Prostate gland (tissue), 2 donors: ENCODE data around the gene KCNJ2. TPM values are rescaled to one million over a fixed set of nuclear protein-coding genes. Genes with fewer than 3 reads are reported as not detected.

Experiments
- DNase-seq: peaks from one replicate; pipeline ENCODE4 v3.0.0-alpha.2; 2019; ENCODE audit warnings: low spot score
- H3K27ac ChIP-seq, 2 donors: fragments of 200-600 bp; sonication (generic); 2 replicates each; pipeline ENCODE4 v1.5.1; 2017 to 2019
- H3K27me3 ChIP-seq: fragments of 200-600 bp; sonication (generic); replicated peaks from 2 replicates; pipeline ENCODE4 v1.5.1; 2019; ENCODE audit not compliant: insufficient read depth
- H3K36me3 ChIP-seq, 2 donors: fragments of 200-600 bp; sonication (generic); 1 replicate in 1 of 2; 2 replicates in 1 of 2; pipeline versions ENCODE4 v1.5.1 to v1.8.1; 2017 to 2019
- H3K4me1 ChIP-seq: fragments of 200-600 bp; sonication (generic); replicated peaks from 2 replicates; pipeline ENCODE4 v1.5.1; 2019
- H3K4me3 ChIP-seq, 2 donors: fragments of 200-600 bp; sonication (generic); 2 replicates each; pipeline ENCODE4 v1.5.1; 2017 to 2019
- H3K9me3 ChIP-seq: fragments of 200-600 bp; sonication (generic); 2 replicates; pipeline ENCODE4 v1.5.1; 2017
- CTCF ChIP-seq, 4 experiments: fragments of 200-600 bp in 2 of 4; fragments of 450-650 bp in 2 of 4; sonication (generic) in 2 of 4; IDR thresholded peaks; 1 replicate in 3 of 4; 2 replicates in 1 of 4; pipeline ENCODE4 v1.5.1; 2016 to 2019; ENCODE audit warnings: antibody characterized with exemption in 4 of 4, mild to moderate bottlenecking in 2 of 4, moderate library complexity in 2 of 4
- POLR2A ChIP-seq: fragments of 450-650 bp; IDR thresholded peaks from one replicate; pipeline ENCODE4 v1.6.1; 2016; ENCODE audit warnings: antibody characterized with exemption, mild to moderate bottlenecking
- POLR2AphosphoS5 ChIP-seq: sonication (generic); formaldehyde crosslinking; IDR thresholded peaks from one replicate; pipeline ENCODE4 v1.6.1; 2017; ENCODE audit warnings: antibody characterized with exemption
- WGBS: methylation state at CpG from one replicate; pipeline ENCODE4 v1.1.5; 2018; 5-methylcytosine and 5-hydroxymethylcytosine counted together
- intact Hi-C: fragments of 100-400 bp; cut with DNase I; formaldehyde crosslinking; loops from one replicate; pipeline ENCODE4 v1.14.2; 2022
- total RNA-seq, 2 donors: library from RNA; depleted of rRNA; stranded (reverse); fragments of >200 nt; gene quantifications; one replicate each; pipeline ENCODE4 v1.1.0, GENCODE V29; 2016

KCNJ2 gene
- total RNA-seq, 2 donors from 2014 or later = 2.6 to 3.1 TPM

- WGBS = 72% methylated on average over 4 of the region's 4 CpGs
- no peaks in the 10 kb centered on the region for H3K36me3 ChIP-seq
- H3K4me3 ChIP-seq = no peak overlapping the region
- H3K4me1 ChIP-seq = no peaks in the 10 kb centered on the region
- TF ChIP-seq CTCF (IDR thresholded peaks at IDR 0.05) (no peak), POLR2AphosphoS5 (no peak), POLR2A (no peak)
- H3K9me3 ChIP-seq = no peaks in the 10 kb centered on the region
- no peaks in the 10 kb centered on the region for H3K27me3 ChIP-seq
- no peak for DNase-seq
- intact Hi-C loops = no loop called here
- no peak overlapping the region for H3K27ac ChIP-seq
These were observed 14.2 kb downstream of the KCNJ2 start for GRCh38 chr17:70183508-70183907.

- Histone ChIP-seq H3K36me3 (no peaks in the 10 kb centered on the region), H3K4me3 (no peak overlapping the region), H3K27ac (no peak overlapping the region), H3K9me3 (no peaks in the 10 kb centered on the region), H3K27me3 (no peaks in the 10 kb centered on the region), H3K4me1 (no peaks in the 10 kb centered on the region)
- TF ChIP-seq POLR2AphosphoS5 = no peak
- TF ChIP-seq CTCF (IDR thresholded peaks at IDR 0.05) = no peak
- TF ChIP-seq POLR2A = no peak
- intact Hi-C loops = no loop called here
- DNase-seq = no peak
These were observed 14.9 kb downstream of the KCNJ2 start for GRCh38 chr17:70184207-70184606.

- intact Hi-C loops = no loop called here
- no peak overlapping the region for H3K4me3 ChIP-seq
- 54% methylated on average over 4 of the region's 4 CpGs for WGBS
- no peaks in the 10 kb centered on the region for H3K27me3 ChIP-seq
- H3K4me1 ChIP-seq = no peaks in the 10 kb centered on the region
- TF ChIP-seq POLR2AphosphoS5 (no peak), CTCF (IDR thresholded peaks at IDR 0.05) (no peak), POLR2A (no peak)
- H3K27ac ChIP-seq = no peak overlapping the region
- H3K36me3 ChIP-seq = no peaks in the 10 kb centered on the region
- no peak for DNase-seq
- H3K9me3 ChIP-seq = no peaks in the 10 kb centered on the region
These were observed 15.4 kb downstream of the KCNJ2 start for GRCh38 chr17:70184770-70185169.

GRCh38 chr17:70185285-70185684 is 16.0 kb downstream of the KCNJ2 start:
- intact Hi-C loops = no loop called here
- DNase-seq = no peak
- H3K27ac ChIP-seq = no peak overlapping the region
- no peak overlapping the region for H3K4me3 ChIP-seq
- H3K4me1 ChIP-seq = no peaks in the 10 kb centered on the region
- TF ChIP-seq POLR2AphosphoS5 = no peak
- TF ChIP-seq CTCF (IDR thresholded peaks at IDR 0.05) = no peak
- no peak for TF ChIP-seq POLR2A
- no peaks in the 10 kb centered on the region for H3K27me3 ChIP-seq
- H3K36me3 ChIP-seq = no peaks in the 10 kb centered on the region
- WGBS = 45% methylated on average over 3 of the region's 3 CpGs
- no peaks in the 10 kb centered on the region for H3K9me3 ChIP-seq

- Histone ChIP-seq H3K4me1 (no peaks in the 10 kb centered on the region), H3K9me3 (no peaks in the 10 kb centered on the region), H3K36me3 (no peaks in the 10 kb centered on the region), H3K27ac (no peak overlapping the region), H3K27me3 (no peaks in the 10 kb centered on the region), H3K4me3 (no peak overlapping the region)
- intact Hi-C loops = no loop called here
- DNase-seq = no peak
- 74% methylated on average over 3 of the region's 3 CpGs for WGBS
- no peak for TF ChIP-seq POLR2AphosphoS5
- no peak for TF ChIP-seq POLR2A
- TF ChIP-seq CTCF (IDR thresholded peaks at IDR 0.05) = no peak
These were observed 18.1 kb downstream of the KCNJ2 start for GRCh38 chr17:70187383-70187782.
